Neural cell (in vitro differentiated cells): Measurements from ENCODE around the gene LRRIQ3. TPM values are rescaled to one million over a fixed set of nuclear protein-coding genes. Genes with fewer than 3 reads are reported as not detected.
"Not testable (repeated sequence)": the region's sequence is repeated elsewhere in the genome, so short reads cannot be mapped to it uniquely, and the experiment has no call there.

Experiments
- H2AFZ ChIP-seq: fragments of 200-600, 300-800 bp; sonication (generic), shearing (Covaris generic); 2 replicates; pipeline ENCODE4 v1.6.0; 2014; ENCODE audit warnings: low read depth, mild to moderate bottlenecking, antibody characterized with exemption, low read length, moderate library complexity
- H3F3A ChIP-seq: fragments of 200-600 bp; shearing (Covaris generic); 2 replicates; pipeline ENCODE4 v1.6.1; 2016; ENCODE audit warnings: mild to moderate bottlenecking, moderate library complexity, mixed read lengths, antibody characterized with exemption, low read length; ENCODE audit not compliant: insufficient read depth, poor library complexity, severe bottlenecking
- H3K27ac ChIP-seq: fragments of 200-600, 300-800 bp; sonication (generic), shearing (Covaris generic); 2 replicates; pipeline ENCODE4 v1.5.1; 2014; ENCODE audit warnings: mild to moderate bottlenecking, low read length, moderate library complexity
- H3K27me3 ChIP-seq: fragments of 300-800, 200-600 bp; sonication (generic), shearing (Covaris generic); 2 replicates; pipeline ENCODE4 v1.6.0; 2014; ENCODE audit warnings: mild to moderate bottlenecking, low read depth, low read length, moderate library complexity; ENCODE audit not compliant: insufficient read depth
- H3K36me3 ChIP-seq: fragments of 300-800, 200-600 bp; sonication (generic), shearing (Covaris generic); 2 replicates; pipeline ENCODE4 v1.5.1; 2014; ENCODE audit warnings: mild to moderate bottlenecking, antibody characterized with exemption, low read length, moderate library complexity; ENCODE audit not compliant: insufficient read depth
- H3K4me2 ChIP-seq: fragments of 300-800, 200-600 bp; sonication (generic), shearing (Covaris generic); 2 replicates; pipeline ENCODE4 v1.6.0; 2014; ENCODE audit warnings: mild to moderate bottlenecking, low read length
- H3K4me3 ChIP-seq: fragments of 300-800, 200-600 bp; sonication (generic), shearing (Covaris generic); 2 replicates; pipeline ENCODE4 v1.5.1; 2014; ENCODE audit warnings: mild to moderate bottlenecking, low read length, moderate library complexity
- H3K79me2 ChIP-seq: fragments of 200-600 bp; shearing (Covaris generic); replicated peaks from 2 replicates; pipeline ENCODE4 v1.6.0; 2014; ENCODE audit warnings: mild to moderate bottlenecking, low read length, moderate library complexity; ENCODE audit not compliant: insufficient read depth
- H3K9ac ChIP-seq: fragments of 300-800, 200-600 bp; sonication (generic), shearing (Covaris generic); 2 replicates; pipeline ENCODE4 v1.6.1; 2016; ENCODE audit warnings: mild to moderate bottlenecking, low read length, mixed read lengths
- H3K9me2 ChIP-seq: fragments of 200-600 bp; shearing (Covaris generic); 2 replicates; pipeline ENCODE4 v1.6.1; 2016; ENCODE audit warnings: mild to moderate bottlenecking, low read length, mixed read lengths; ENCODE audit not compliant: insufficient read depth
- H3K9me3 ChIP-seq: fragments of 200-600, 300-800 bp; sonication (generic), shearing (Covaris generic); 2 replicates; pipeline ENCODE4 v1.6.1; 2016; ENCODE audit warnings: mild to moderate bottlenecking, mixed run types, low read length, moderate library complexity, mixed read lengths
- H4K20me1 ChIP-seq: fragments of 200-600 bp; shearing (Covaris generic); 2 replicates; pipeline ENCODE4 v1.6.1; 2016; ENCODE audit warnings: mild to moderate bottlenecking, mixed run types; ENCODE audit not compliant: insufficient read depth
- EP300 ChIP-seq: fragments of 450-650 bp; conservative IDR thresholded peaks from 2 replicates; pipeline ENCODE4 v1.6.1; 2014; ENCODE audit warnings: antibody characterized with exemption, mild to moderate bottlenecking, moderate library complexity; ENCODE audit not compliant: poor library complexity, severe bottlenecking
- EZH2 ChIP-seq: fragments of 200-600, 300-800 bp; shearing (Covaris generic), sonication (generic); IDR thresholded peaks from 2 replicates; pipeline ENCODE4 v1.6.1; 2014; ENCODE audit warnings: antibody characterized with exemption, low read length, borderline replicate concordance, mild to moderate bottlenecking; ENCODE audit not compliant: insufficient read depth, poor library complexity, severe bottlenecking
- MXI1 ChIP-seq: fragments of 450-650 bp; conservative IDR thresholded peaks from 2 replicates; pipeline ENCODE4 v1.6.1; 2014; ENCODE audit warnings: antibody characterized with exemption, mild to moderate bottlenecking; ENCODE audit not compliant: poor library complexity, severe bottlenecking
- POLR2AphosphoS5 ChIP-seq: IDR thresholded peaks from 2 replicates; pipeline ENCODE4 v1.6.1; 2012
- RAD21 ChIP-seq: fragments of 450-650 bp; conservative IDR thresholded peaks from 2 replicates; pipeline ENCODE4 v1.6.1; 2014; ENCODE audit warnings: antibody characterized with exemption, mild to moderate bottlenecking, moderate library complexity
- SMC3 ChIP-seq: fragments of 450-650 bp; conservative IDR thresholded peaks from 2 replicates; pipeline ENCODE4 v1.6.1; 2014; ENCODE audit warnings: antibody characterized with exemption, mild to moderate bottlenecking, moderate library complexity; ENCODE audit not compliant: poor library complexity
- TAF1 ChIP-seq: IDR thresholded peaks from 2 replicates; pipeline ENCODE4 v1.6.1; 2012; ENCODE audit warnings: low read depth
- polyA plus RNA-seq: library from polyadenylated mRNA; depleted of rRNA; stranded (reverse); fragments of >200 nt; gene quantifications from 2 replicates; pipeline ENCODE4 v1.2.3, GENCODE V29; 2014
- TF ChIP-seq, protein P1 (sequence below): fragments of 450-650 bp; IDR thresholded peaks from 2 replicates; pipeline ENCODE4 v1.5.1; 2014; ENCODE audit warnings: antibody characterized with exemption, mild to moderate bottlenecking, moderate library complexity; ENCODE audit not compliant: poor library complexity, severe bottlenecking
- TF ChIP-seq, protein P2 (sequence below): IDR thresholded peaks from 2 replicates; pipeline ENCODE4 v1.6.1; 2012; ENCODE audit warnings: borderline replicate concordance

LRRIQ3 gene
- polyA plus RNA-seq, 1 donor from 2014 or later = not detected

DNA sequence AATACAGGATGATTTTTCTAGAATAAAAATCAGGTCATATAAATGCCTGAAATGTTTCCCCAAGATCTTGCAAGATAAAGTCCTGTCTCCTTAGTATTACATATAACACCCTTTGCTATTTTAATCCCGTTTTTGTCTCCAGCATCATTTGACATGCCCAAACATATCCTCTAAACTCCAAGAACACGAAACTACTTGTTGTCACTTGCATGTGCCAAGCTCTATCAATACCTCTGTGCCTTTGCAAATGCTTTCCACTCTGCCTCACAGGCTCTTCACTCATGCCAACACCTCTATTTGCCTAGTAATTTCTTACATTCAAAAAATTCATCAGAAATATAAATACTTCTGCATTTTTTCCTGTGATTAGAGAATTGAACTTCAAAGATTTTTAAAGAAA is 37.9 kb downstream of the LRRIQ3 start:
- Histone ChIP-seq H3K27me3 (no peaks in the 10 kb centered on the region), H3K4me2 (no peak overlapping the region), H3K27ac (no peak overlapping the region), H3K9ac (no peak overlapping the region), H3F3A (no peaks in the 10 kb centered on the region), H3K79me2 (no peaks in the 10 kb centered on the region), H3K4me3 (no peak overlapping the region), H4K20me1 (no peaks in the 10 kb centered on the region), H2AFZ (no peak overlapping the region), H3K36me3 (no peaks in the 10 kb centered on the region), H3K9me3 (no peaks in the 10 kb centered on the region), H3K9me2 (no peaks in the 10 kb centered on the region)
- TF ChIP-seq RAD21 (no peak), EZH2 (no peak), SMC3 (no peak)

DNA sequence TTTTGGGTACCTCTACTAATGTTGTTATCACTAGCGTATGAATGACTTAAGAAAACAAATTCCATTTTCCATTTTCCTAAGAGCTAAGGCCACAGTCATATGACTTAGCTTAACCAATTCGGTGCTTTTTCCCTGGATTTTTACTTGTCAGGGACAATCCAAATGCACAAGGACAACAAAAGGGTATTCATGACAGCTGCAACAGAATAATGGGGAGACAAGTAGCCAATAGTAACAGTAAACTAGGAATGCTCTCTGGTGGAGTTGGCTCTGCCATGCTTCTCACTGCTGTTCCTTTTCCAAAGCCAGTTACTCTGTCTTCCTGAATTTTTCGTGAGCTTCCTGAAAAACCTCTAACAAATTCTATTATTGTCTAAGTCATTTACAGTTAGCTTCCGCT is 52.9 kb downstream of the LRRIQ3 start:
- Histone ChIP-seq H3K9me2 (no peaks in the 10 kb centered on the region), H3K27ac (no peak overlapping the region), H2AFZ (no peak overlapping the region), H3K9ac (no peak overlapping the region), H3K36me3 (no peaks in the 10 kb centered on the region), H4K20me1 (no peaks in the 10 kb centered on the region), H3K9me3 (peaks cover 9% of the 10 kb centered on the region), H3K79me2 (no peaks in the 10 kb centered on the region), H3K4me2 (no peak overlapping the region), H3F3A (no peaks in the 10 kb centered on the region), H3K27me3 (no peaks in the 10 kb centered on the region), H3K4me3 (no peak overlapping the region)
- TF ChIP-seq EP300 = no peak
- TF ChIP-seq TAF1 = no peak
- TF ChIP-seq, protein P1, sequence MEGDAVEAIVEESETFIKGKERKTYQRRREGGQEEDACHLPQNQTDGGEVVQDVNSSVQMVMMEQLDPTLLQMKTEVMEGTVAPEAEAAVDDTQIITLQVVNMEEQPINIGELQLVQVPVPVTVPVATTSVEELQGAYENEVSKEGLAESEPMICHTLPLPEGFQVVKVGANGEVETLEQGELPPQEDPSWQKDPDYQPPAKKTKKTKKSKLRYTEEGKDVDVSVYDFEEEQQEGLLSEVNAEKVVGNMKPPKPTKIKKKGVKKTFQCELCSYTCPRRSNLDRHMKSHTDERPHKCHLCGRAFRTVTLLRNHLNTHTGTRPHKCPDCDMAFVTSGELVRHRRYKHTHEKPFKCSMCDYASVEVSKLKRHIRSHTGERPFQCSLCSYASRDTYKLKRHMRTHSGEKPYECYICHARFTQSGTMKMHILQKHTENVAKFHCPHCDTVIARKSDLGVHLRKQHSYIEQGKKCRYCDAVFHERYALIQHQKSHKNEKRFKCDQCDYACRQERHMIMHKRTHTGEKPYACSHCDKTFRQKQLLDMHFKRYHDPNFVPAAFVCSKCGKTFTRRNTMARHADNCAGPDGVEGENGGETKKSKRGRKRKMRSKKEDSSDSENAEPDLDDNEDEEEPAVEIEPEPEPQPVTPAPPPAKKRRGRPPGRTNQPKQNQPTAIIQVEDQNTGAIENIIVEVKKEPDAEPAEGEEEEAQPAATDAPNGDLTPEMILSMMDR = no peak
- TF ChIP-seq SMC3 = no peak
- TF ChIP-seq RAD21 = no peak
- TF ChIP-seq, protein P2, sequence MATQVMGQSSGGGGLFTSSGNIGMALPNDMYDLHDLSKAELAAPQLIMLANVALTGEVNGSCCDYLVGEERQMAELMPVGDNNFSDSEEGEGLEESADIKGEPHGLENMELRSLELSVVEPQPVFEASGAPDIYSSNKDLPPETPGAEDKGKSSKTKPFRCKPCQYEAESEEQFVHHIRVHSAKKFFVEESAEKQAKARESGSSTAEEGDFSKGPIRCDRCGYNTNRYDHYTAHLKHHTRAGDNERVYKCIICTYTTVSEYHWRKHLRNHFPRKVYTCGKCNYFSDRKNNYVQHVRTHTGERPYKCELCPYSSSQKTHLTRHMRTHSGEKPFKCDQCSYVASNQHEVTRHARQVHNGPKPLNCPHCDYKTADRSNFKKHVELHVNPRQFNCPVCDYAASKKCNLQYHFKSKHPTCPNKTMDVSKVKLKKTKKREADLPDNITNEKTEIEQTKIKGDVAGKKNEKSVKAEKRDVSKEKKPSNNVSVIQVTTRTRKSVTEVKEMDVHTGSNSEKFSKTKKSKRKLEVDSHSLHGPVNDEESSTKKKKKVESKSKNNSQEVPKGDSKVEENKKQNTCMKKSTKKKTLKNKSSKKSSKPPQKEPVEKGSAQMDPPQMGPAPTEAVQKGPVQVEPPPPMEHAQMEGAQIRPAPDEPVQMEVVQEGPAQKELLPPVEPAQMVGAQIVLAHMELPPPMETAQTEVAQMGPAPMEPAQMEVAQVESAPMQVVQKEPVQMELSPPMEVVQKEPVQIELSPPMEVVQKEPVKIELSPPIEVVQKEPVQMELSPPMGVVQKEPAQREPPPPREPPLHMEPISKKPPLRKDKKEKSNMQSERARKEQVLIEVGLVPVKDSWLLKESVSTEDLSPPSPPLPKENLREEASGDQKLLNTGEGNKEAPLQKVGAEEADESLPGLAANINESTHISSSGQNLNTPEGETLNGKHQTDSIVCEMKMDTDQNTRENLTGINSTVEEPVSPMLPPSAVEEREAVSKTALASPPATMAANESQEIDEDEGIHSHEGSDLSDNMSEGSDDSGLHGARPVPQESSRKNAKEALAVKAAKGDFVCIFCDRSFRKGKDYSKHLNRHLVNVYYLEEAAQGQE = no peak
- TF ChIP-seq POLR2AphosphoS5 = no peak
- no peak for TF ChIP-seq MXI1
- no peak for TF ChIP-seq EZH2

DNA sequence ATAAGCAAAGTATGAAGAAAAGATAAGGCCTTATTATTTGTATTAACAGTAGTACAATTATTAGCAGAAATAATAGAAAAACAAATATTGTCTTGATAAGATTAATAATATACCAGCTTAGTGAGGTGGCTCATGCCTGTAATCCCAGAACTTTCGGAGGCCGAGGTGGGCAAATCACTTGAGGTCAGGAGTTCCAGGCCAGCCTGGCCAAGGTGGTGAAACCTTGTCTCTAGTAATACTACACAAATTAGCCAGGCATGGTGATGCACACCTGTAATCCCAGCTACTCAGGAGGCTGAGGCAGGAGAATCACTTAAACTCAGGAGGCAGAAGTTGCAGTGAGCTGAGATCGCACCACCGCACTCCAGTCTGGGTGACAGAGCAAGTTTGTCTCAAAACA is 80.6 kb downstream of the LRRIQ3 start:
- not testable (repeated sequence) for H3K79me2 ChIP-seq, H3K4me3 ChIP-seq, H3K4me2 ChIP-seq, H3K9me3 ChIP-seq, H4K20me1 ChIP-seq, H3K36me3 ChIP-seq, H3K27ac ChIP-seq, H3F3A ChIP-seq, H3K9ac ChIP-seq, H2AFZ ChIP-seq, H3K9me2 ChIP-seq, H3K27me3 ChIP-seq
